Gastrocnemius medialis (tissue), 4 donors: ENCODE measurements around the gene SAPCD1. TPM values are rescaled to one million over a fixed set of nuclear protein-coding genes. Genes with fewer than 3 reads are reported as not detected.

ENCODE experiments used
- ATAC-seq, 2 donors: fragments of 150-250 bp; one replicate each; pipeline ENCODE4 v1.9.1; 2016
- DNase-seq, 2 donors: peaks; one replicate each; pipeline ENCODE4 v3.0.0-alpha.2; 2019
- H3K27ac ChIP-seq, 4 donors: fragments of 200-600 bp; sonication (generic); 1 replicate in 1 of 4; 2 replicates in 3 of 4; pipeline ENCODE4 v1.5.1; 2016 to 2018; ENCODE audit warnings: mild to moderate bottlenecking in 2 of 4, moderate library complexity in 1 of 4
- H3K27me3 ChIP-seq, 3 donors: fragments of 200-600 bp; sonication (generic) in 2 of 3; 1 replicate in 1 of 3; 2 replicates in 2 of 3; pipeline versions ENCODE4 v1.5.1 to v1.6.0; 2016 to 2019; ENCODE audit warnings: mild to moderate bottlenecking in 1 of 3, moderate library complexity in 1 of 3
- H3K36me3 ChIP-seq, 2 donors: fragments of 200-600 bp; sonication (generic) in 1 of 2; one replicate each; pipeline ENCODE4 v1.5.1; 2017 to 2018
- H3K4me1 ChIP-seq, 2 donors: fragments of 200-600 bp; sonication (generic) in 1 of 2; one replicate each; pipeline ENCODE4 v1.5.1; 2016 to 2017; ENCODE audit warnings: mild to moderate bottlenecking in 2 of 2
- H3K4me3 ChIP-seq, 4 donors: fragments of 200-600 bp; sonication (generic) in 3 of 4; 1 replicate in 1 of 4; 2 replicates in 3 of 4; pipeline ENCODE4 v1.5.1; 2016 to 2019; ENCODE audit warnings: mild to moderate bottlenecking in 2 of 4
- H3K9me3 ChIP-seq, 3 donors: fragments of 200-600 bp; sonication (generic) in 2 of 3; 1 replicate in 1 of 3; 2 replicates in 2 of 3; pipeline ENCODE4 v1.5.1; 2016 to 2019
- POLR2A ChIP-seq, 2 donors: fragments of 450-650 bp; IDR thresholded peaks; one replicate each; pipeline ENCODE4 v1.6.1; 2017; ENCODE audit warnings: antibody characterized with exemption in 2 of 2, mild to moderate bottlenecking in 2 of 2, moderate library complexity in 2 of 2
- in situ Hi-C, 4 donors: fragments of 200-750 bp; cut with MboI; loops; one replicate each; pipeline versions ENCODE4 v1.15.0 to v1.8.0; 2017; ENCODE audit warnings: low sequenced_read_pairs in 4 of 4
- intact Hi-C: fragments of 100-400 bp; cut with DNase I; formaldehyde crosslinking; loops from one replicate; pipeline ENCODE4 v1.15.1; 2023; ENCODE audit warnings: low total_unique reads
- total RNA-seq, 4 donors: library from RNA; depleted of rRNA; stranded (reverse); fragments of >200 nt; gene quantifications; one replicate each; pipeline versions ENCODE4 v1.1.0 to v1.2.3, GENCODE V29; 2016
- TF ChIP-seq, protein P1 (sequence below), 5 experiments: fragments of 450-650 bp in 3 of 5; fragments of 200-600 bp in 2 of 5; sonication (generic) in 2 of 5; IDR thresholded peaks in 4 of 5; conservative IDR thresholded peaks in 1 of 5; 1 replicate in 4 of 5; 2 replicates in 1 of 5; pipeline ENCODE4 v1.5.1; 2016 to 2019; ENCODE audit warnings: antibody characterized with exemption in 5 of 5, mild to moderate bottlenecking in 3 of 5, moderate library complexity in 3 of 5

SAPCD1 gene
- total RNA-seq, 4 donors from 2014 or later, result not detected

DNA sequence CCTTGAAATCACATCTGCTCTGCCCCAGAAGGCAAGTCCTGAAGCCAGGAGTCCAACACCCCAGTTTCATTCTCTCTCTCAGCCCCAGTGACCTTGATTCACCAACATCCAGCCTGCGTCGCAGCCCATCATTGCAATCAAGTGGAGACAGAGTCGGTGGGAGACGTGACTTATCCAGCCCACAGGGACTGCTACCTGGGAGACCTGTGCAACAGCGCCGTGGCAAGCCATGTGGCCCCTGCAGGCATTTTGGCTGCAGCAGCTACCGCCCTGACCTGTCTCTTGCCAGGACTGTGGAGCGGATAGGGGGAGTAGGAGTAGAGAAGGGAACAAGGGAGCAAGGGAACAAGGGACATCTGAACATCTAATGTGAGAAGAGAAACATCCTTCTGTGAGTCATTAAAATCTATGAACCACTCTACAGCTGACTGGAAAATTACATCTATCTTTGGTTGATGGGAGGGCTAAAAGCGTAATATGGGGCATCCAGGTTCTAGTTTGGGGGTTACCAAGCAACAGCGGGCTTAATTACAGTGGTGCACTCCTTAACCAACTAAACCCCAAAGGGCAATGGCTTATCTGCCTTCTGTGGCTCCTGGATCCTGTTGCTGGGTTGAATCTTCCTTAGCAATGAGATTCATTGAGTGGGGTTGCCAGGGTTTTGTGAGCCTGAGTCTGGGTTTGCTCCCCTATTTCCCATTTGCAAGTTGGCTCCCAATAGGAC, 44.8 kb upstream of the SAPCD1 start:
- Histone ChIP-seq H3K27me3 (no peaks in the 10 kb centered on the region), H3K4me1 (no peaks in the 10 kb centered on the region), H3K36me3 (no peaks in the 10 kb centered on the region), H3K9me3 (no peaks in the 10 kb centered on the region), H3K27ac (no peak overlapping the region), H3K4me3 (no peak overlapping the region)
- in situ Hi-C loops, result no loop called here
- TF ChIP-seq, protein P1, sequence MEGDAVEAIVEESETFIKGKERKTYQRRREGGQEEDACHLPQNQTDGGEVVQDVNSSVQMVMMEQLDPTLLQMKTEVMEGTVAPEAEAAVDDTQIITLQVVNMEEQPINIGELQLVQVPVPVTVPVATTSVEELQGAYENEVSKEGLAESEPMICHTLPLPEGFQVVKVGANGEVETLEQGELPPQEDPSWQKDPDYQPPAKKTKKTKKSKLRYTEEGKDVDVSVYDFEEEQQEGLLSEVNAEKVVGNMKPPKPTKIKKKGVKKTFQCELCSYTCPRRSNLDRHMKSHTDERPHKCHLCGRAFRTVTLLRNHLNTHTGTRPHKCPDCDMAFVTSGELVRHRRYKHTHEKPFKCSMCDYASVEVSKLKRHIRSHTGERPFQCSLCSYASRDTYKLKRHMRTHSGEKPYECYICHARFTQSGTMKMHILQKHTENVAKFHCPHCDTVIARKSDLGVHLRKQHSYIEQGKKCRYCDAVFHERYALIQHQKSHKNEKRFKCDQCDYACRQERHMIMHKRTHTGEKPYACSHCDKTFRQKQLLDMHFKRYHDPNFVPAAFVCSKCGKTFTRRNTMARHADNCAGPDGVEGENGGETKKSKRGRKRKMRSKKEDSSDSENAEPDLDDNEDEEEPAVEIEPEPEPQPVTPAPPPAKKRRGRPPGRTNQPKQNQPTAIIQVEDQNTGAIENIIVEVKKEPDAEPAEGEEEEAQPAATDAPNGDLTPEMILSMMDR (IDR thresholded peaks at IDR 0.05 in 4 of 5, conservative IDR thresholded peaks at IDR 0.05 in 1 of 5), result no peak
- TF ChIP-seq POLR2A (IDR thresholded peaks at IDR 0.05), result no peak
- DNase-seq (no peak), ATAC-seq (no peak)
- intact Hi-C loops, result no loop called here

DNA sequence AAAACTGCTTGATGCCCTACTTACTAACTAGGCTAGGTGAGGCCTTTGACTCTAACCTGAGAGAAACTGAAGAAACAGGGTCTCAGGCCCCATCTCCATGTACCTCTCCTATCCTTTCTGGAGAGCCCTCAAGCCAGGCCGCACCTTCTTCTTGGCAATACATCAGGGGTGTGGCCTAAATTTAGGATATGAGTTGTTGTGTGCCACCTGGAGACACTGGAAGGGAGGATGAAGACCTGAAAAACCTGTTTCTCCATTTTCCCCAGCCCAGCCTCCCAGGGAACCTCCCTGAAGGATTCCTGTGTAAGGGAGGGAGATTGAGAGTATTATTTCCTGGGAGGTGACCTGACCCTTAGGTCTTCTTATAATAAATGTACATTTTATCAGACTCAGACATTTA, 44.2 kb upstream of the SAPCD1 start:
- Histone ChIP-seq H3K9me3 (no peaks in the 10 kb centered on the region), H3K4me1 (no peaks in the 10 kb centered on the region), H3K27ac (no peak overlapping the region), H3K27me3 (no peaks in the 10 kb centered on the region), H3K36me3 (no peaks in the 10 kb centered on the region), H3K4me3 (no peak overlapping the region)
- intact Hi-C loops, result no loop called here
- no peak for ATAC-seq
- DNase-seq, result no peak
- in situ Hi-C loops, result no loop called here
- no peak for TF ChIP-seq POLR2A (IDR thresholded peaks at IDR 0.05)
- TF ChIP-seq, protein P1 (IDR thresholded peaks at IDR 0.05 in 4 of 5, conservative IDR thresholded peaks at IDR 0.05 in 1 of 5), result no peak

DNA sequence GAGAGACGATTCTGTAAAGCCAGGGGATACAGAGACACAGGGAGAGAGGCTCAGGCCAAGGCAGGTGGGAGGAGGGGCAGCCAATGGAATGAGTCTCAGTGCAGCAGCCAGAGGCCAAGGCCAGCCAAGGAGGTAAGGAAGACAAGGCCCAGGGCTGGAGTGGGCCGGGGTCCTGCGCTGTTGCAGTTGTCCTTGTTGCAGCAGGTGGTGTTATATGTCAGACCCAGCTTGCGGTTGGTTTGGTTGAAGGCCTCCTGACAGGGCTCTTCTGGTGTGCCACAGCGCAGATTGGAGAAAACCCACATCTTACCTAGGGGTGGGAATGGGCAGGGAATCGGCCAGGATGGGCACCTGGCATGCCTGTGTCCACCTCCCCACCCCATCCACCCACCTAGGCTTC, 43.5 kb upstream of the SAPCD1 start:
- in situ Hi-C loops (no loop called here), intact Hi-C loops (no loop called here)
- Histone ChIP-seq H3K27me3 (no peaks in the 10 kb centered on the region), H3K36me3 (no peaks in the 10 kb centered on the region), H3K4me3 (no peak overlapping the region), H3K4me1 (no peaks in the 10 kb centered on the region), H3K9me3 (no peaks in the 10 kb centered on the region), H3K27ac (no peak overlapping the region)
- DNase-seq, result no peak
- no peak for ATAC-seq
- TF ChIP-seq POLR2A (IDR thresholded peaks at IDR 0.05), result no peak
- TF ChIP-seq, protein P1 (IDR thresholded peaks at IDR 0.05 in 4 of 5, conservative IDR thresholded peaks at IDR 0.05 in 1 of 5), result no peak

DNA sequence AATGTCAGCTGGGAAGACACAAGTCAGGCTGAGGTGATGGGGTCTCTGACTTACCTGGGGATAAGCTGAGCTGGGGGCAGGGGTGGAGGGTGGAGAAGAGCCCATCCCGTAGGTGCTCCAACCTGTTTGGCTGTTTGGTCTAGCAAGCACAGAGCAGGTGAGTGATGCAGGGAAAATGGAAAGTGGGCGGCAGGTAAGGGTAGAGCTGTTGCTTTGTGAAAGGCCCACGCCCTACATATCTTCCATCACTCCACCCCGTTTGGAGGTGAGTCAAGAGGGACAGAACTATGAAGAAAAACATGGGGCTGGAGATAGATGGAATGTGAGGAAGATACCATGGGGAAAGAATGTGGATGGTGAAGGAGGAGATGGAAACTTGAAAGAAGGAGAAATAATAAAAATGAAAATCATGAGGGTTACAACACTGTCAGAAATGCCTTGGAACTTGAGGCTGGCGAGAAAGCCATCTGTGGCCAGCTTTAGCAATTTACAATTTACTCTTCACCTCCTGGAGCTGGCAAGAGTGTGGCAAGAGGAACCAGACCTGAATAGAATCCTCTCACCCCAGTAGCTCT, 42.2 kb upstream of the SAPCD1 start:
- no peaks in the 10 kb centered on the region for H3K36me3 ChIP-seq
- H3K4me3 ChIP-seq, result no peak overlapping the region
- H3K27ac ChIP-seq, result no peak overlapping the region
- H3K27me3 ChIP-seq, result no peaks in the 10 kb centered on the region
- no peak for TF ChIP-seq POLR2A (IDR thresholded peaks at IDR 0.05)
- TF ChIP-seq, protein P1 (IDR thresholded peaks at IDR 0.05 in 4 of 5, conservative IDR thresholded peaks at IDR 0.05 in 1 of 5), result no peak
- in situ Hi-C loops (no loop called here), intact Hi-C loops (no loop called here)
- H3K4me1 ChIP-seq, result no peaks in the 10 kb centered on the region
- ATAC-seq (no peak), DNase-seq (no peak)
- H3K9me3 ChIP-seq, result no peaks in the 10 kb centered on the region
